SK-MEL-5 (cell line): ENCODE measurements around the gene ADAMTSL1. TPM values are rescaled to one million over a fixed set of nuclear protein-coding genes. Genes with fewer than 3 reads are reported as not detected.

Experiments used
- DNase-seq: peaks from one replicate; pipeline ENCODE4 v3.0.0-alpha.2; 2016; ENCODE audit warnings: low read depth, low spot score
- in situ Hi-C: cut with HindIII; loops from 2 replicates; pipeline ENCODE4 v1.10.0; 2016; ENCODE audit warnings: low sequenced_read_pairs, high pct_unique_total_duplicates, low pct_unique_long_range_greater_than_20kb
- total RNA-seq: library from RNA; depleted of rRNA; stranded (reverse); fragments of >200 nt; shearing (Covaris generic); gene quantifications from 2 replicates; pipeline ENCODE4 v1.2.3, GENCODE V29; 2014

ADAMTSL1 gene
- total RNA-seq, 1 experiment from 2014 or later = not detected

DNA sequence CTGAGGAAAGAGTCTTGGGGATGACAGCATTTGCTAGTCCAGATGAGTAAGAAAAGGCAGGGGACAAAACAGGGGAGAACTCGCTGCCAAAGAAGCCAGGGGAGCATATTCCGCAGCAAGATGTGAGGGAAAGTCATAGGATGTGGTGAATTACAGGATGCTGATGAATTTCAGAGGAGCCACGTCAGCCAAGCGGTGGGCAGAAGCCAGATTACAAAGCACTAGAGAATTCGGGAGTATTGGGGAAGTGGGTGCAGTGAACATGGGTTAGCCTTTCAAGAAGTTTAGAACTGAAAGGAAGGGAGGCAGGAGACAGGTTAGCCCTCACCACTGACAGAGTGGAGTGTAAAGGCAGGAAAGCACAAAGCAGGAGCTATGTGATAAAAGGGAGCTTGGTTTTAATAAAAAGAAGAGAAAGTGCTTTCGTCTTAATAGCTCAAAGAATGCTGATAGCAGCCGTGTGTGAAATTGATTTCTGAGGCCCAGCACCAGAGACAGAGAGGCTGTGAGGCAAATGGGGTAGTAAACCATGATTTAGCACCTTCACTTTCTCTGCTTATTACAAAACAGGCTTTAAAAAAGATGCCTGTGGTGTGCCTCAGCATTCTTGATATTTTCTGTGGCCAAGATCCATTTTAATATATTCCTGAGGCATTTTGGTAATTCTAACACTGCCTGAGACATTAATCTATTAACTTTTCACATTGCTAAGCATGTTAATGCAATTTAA lies 16.9 kb downstream of the ADAMTSL1 start:
- DNase-seq = no peak
- in situ Hi-C loops = no loop called here

DNA sequence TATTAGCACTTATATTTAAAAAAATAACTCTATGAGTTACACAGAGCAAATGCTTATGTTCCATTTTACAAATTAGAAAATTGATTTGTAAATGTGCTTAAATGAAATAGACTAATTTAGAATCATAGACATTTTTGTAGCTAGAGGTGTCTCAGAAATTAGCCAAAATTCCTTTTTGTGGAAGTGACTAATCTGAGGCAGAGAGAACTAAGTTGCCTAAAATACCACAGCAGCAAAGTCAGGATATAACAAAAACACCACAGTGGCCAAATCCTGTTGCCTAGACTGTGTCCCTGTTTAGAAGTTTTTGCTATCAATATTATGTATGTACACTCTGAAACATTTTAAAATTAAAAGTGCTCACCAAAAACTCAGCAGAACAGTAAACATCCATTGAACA lies 18.7 kb downstream of the ADAMTSL1 start:
- no peak for DNase-seq
- in situ Hi-C loops = no loop called here

DNA sequence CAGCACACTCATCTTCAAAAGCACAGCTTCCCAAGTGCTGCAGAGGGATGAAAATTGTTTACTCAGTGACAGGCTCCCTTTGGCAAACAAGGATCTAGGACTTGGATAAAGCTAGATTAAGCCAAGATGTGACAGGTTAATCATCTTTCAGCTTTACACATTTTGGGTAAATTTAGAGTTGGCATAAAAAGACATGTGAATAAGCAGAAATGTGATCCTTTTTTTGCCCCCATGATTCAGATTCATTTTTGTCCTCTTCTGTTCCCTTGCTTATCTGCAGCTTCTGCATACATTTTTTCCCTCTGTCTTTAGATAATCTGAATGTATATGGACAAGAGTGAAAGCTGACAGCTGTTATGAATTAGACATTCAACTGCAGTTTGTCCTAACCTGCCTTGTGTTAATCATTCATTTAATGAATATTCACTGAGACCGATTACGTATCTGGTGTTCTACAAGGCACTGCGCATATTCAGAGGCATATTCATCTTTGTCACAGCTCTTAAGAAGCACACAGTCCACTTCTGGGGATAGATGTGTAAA lies 19.6 kb downstream of the ADAMTSL1 start:
- in situ Hi-C loops = no loop called here
- DNase-seq = no peak

DNA sequence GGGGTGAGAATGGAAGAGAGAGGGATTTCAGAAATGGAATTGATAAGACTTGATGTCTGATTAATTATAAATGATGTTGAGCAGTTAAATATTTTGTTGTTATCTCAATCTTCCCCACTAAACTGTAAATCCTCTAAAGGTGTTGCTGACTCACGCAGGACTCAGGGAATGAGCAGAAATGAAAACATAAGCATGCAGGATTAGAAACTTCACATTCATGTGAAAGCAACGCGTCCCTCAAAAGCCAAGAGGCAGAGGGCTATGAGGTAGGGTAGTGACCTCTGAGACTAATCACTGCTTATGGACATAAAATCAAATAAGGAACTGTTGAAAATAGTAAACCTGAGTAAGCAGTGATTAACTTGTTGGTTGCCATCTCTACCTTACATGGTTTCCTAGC lies 21.1 kb downstream of the ADAMTSL1 start:
- no peak for DNase-seq
- in situ Hi-C loops = no loop called here

- DNase-seq = no peak
- in situ Hi-C loops = no loop called here
These were observed 22.5 kb downstream of the ADAMTSL1 start for GRCh38 chr9:18496256-18497000.

GRCh38 chr9:18499062-18499461 lies 25.1 kb downstream of the ADAMTSL1 start:
- DNase-seq = no peak
- in situ Hi-C loops = no loop called here

- no peak for DNase-seq
- in situ Hi-C loops = no loop called here
These were observed 26.0 kb downstream of the ADAMTSL1 start for GRCh38 chr9:18499980-18500379.

DNA sequence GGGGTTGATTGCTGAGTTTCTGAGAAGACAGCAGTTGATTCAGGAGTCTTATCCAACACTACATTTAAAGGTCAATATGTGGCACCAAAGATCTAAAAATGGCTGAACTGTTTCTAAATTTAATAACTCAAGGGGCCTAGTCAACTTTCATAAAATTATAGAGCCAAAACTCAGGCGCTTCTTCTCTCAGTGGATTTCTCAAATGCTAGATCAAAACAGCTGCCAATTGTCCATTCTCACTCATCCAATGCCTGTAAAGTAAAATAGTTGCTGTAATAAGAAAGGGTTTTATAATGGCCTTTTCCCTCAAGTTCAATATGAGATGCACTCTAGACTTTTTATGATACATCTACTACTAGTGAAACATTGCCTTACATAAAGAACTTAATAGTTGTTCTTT lies 26.5 kb downstream of the ADAMTSL1 start:
- DNase-seq = no peak
- in situ Hi-C loops = no loop called here

DNA sequence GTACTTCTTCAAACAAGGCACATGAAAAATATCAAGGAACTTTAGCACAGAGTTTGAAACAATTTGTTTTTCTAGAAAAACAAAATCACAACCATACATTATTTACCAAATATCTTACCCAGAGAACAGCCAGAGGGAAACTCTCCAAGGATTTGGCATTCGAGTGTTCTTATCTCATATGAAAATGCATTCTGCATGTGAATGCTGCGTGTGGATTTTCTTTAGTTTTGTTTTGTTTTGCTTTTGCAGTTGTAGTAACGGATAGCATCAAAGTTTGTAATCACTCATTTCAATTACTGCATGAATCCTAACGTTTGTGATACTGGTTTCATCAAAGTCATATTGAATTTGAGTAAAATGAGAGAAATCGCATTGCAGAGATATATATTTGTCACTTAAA lies 28.0 kb downstream of the ADAMTSL1 start:
- no peak for DNase-seq
- in situ Hi-C loops = no loop called here

GRCh38 chr9:18502546-18502945 lies 28.6 kb downstream of the ADAMTSL1 start:
- in situ Hi-C loops = no loop called here
- no peak for DNase-seq

- in situ Hi-C loops = no loop called here
- DNase-seq = no peak
These were observed 30.8 kb downstream of the ADAMTSL1 start for GRCh38 chr9:18504707-18505106.

DNA sequence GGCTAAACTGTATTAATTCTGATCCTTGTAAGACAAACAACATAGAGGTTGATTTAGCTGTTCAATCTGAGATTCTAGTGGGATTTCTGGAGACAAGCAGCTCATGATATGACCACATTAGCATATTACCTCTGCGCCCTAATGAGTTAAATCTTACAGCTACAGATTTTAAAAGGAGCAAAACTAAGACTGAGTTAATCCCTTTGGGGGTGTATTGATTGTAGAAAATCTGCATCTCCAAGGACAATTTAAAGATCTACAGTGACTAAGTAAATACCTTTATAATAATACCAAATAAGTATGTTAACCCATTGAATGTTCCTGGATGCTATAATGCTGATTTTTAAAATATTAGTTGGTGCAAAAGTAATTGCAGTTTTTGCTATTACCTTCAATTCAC lies 33.2 kb downstream of the ADAMTSL1 start:
- DNase-seq = no peak
- in situ Hi-C loops = no loop called here

- in situ Hi-C loops = no loop called here
- no peak for DNase-seq
These were observed 42.6 kb downstream of the ADAMTSL1 start for GRCh38 chr9:18516514-18516913.

GRCh38 chr9:18516965-18517364 lies 43.0 kb downstream of the ADAMTSL1 start:
- in situ Hi-C loops = no loop called here
- DNase-seq = no peak

DNA sequence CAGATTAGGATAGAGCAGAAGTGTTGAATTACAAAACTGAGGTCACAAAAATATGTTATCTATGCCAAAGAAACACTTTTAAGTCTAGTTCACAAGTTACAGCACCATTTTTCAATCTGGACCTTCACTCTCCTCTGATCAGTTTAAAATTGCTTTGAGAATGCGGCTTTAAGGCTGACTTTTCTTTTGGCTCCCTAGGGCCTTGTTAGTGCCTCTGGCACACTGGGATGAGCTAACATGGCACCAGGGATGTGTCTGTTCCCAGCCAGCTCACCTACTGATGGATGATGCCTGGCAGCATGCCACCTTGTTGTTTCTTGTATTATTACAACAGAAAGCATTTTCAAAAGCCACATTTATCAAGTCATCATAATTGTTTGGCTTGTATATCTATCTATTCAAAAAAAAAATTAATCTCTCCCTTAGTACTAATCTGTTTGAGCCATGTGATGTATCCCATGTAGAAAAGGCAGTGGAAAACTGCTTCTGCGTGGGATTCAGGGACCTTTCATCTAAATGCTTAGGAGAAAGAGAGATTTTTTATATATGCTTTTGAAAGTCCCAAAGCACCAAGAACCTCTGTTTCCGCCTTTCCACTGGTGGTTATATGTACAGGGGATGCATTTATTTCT lies 46.6 kb downstream of the ADAMTSL1 start:
- no peak for DNase-seq
- in situ Hi-C loops = no loop called here

DNA sequence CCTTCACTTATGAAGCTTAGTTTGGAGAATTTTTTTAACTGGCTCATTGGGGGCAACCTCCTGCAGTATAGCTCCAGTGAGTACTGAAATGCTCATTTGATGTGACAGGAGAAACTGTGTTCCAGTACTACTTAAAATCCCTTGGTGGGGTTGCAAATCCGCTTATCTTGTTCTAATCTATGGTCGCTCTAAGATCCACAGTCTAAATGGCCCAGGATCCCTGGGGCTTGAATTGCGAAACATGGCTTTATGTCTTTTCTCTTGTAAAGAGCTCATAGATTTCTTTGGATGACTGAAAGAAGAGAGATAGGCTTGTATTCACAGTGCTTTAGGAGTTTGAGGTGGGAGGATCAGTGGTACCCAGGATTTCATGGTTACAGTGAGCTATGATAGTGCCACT lies 52.7 kb downstream of the ADAMTSL1 start:
- in situ Hi-C loops = no loop called here
- DNase-seq = no peak

- DNase-seq = no peak
- in situ Hi-C loops = no loop called here
These were observed 57.4 kb downstream of the ADAMTSL1 start for GRCh38 chr9:18531136-18532065.

DNA sequence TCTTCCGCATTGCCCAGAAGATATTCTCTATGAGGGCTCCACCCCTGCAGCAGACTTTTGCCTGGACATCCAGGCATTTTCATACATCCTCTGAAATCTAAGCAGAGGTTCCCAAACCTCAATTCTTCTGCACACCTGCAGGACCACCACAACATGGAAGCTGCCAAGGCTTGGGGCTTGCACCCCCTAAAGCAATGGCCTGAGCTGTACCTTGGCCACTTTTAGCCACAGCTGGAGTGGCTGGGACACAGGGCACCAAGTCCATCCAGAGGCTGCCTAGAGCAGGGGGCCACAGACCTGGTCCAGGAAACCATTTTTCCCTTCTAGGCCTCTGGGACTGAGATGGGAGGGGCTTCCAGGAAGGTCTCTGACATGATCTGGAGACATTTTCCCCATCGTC lies 60.7 kb downstream of the ADAMTSL1 start:
- in situ Hi-C loops = no loop called here
- no peak for DNase-seq
